IPS-20b (cell line): ENCODE measurements around the gene CIAO3.
A peak's percentile ranks its signal among the peaks of the same experiment; 100 is the strongest.

Source experiments
- H3K27ac ChIP-seq: one replicate; pipeline ENCODE4 v1.5.1; 2013; ENCODE audit warnings: low read length
- H3K27me3 ChIP-seq: 2 replicates; pipeline ENCODE4 v1.6.1; 2013; ENCODE audit warnings: mild to moderate bottlenecking, low read length, inconsistent platforms; ENCODE audit not compliant: insufficient read depth
- H3K36me3 ChIP-seq: 2 replicates; pipeline ENCODE4 v1.6.1; 2013; ENCODE audit warnings: low read depth, mild to moderate bottlenecking, inconsistent platforms, low read length, moderate library complexity; ENCODE audit not compliant: insufficient read depth
- H3K4me1 ChIP-seq: 2 replicates; pipeline ENCODE4 v1.6.1; 2013; ENCODE audit warnings: mild to moderate bottlenecking, control low read depth, inconsistent platforms, low read length, moderate library complexity; ENCODE audit not compliant: insufficient read depth
- H3K4me3 ChIP-seq: 2 replicates; pipeline ENCODE4 v1.5.1; 2013; ENCODE audit warnings: mild to moderate bottlenecking, low read length, inconsistent platforms
- H3K9ac ChIP-seq: 2 replicates; pipeline ENCODE4 v1.6.1; 2013; ENCODE audit warnings: low read depth, mild to moderate bottlenecking, inconsistent platforms, low read length, moderate library complexity
- H3K9me3 ChIP-seq: 2 replicates; pipeline ENCODE4 v1.6.1; 2013; ENCODE audit warnings: mild to moderate bottlenecking, low read depth, low read length, inconsistent platforms; ENCODE audit not compliant: insufficient read depth

The CIAO3 gene

DNA sequence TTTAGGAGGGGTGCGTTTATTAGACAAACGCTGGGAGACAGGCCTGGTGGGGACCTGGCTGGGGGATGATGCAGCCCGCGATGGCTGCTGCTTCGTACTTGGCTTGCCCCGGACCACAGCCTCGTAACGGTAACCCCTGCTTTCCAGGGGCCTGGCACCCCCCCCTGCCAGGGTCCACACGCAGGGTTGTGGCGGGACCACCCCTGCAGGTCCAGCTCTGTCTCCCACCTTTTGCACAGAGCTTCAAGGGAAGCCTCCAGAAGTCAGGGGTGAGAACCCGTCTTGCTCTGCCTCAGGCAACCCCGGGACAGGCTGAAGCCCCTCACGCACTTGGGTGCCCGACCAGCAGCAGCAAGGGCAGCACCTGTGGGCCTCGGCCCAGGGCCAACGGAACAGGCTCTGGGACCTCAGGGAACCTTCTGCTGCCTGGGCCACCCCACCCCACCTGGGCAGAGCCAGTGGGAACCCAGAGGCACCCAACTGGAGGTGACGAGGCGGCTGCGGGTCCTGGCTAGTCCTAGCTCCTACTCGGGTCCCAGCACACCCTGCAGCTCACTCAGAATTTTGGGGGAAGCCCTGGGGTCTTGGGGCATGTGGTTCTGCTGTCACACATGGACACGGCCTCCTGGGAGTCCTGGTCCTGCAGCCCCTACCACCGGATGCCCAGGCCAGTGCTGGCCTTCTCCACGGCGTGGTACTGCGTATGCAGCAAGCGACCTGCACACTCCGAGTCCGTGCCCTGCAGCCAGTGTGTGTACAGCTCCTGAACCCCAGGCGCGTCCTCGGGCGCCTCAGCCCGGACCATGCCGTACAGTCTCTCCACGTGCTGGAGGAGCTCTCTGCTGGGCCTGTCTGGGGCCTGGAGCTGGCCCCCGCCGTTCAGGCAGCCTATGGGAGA is 10.8 kb downstream of the CIAO3 start:
- Histone ChIP-seq H3K27me3 (peaks cover 23% of the 10 kb centered on the region), H3K36me3 (peaks cover 5% of the 10 kb centered on the region), H3K9me3 (no peaks in the 10 kb centered on the region), H3K4me3 (no peak overlapping the region), H3K9ac (no peak overlapping the region), H3K4me1 (no peaks in the 10 kb centered on the region), H3K27ac (no peak overlapping the region)

DNA sequence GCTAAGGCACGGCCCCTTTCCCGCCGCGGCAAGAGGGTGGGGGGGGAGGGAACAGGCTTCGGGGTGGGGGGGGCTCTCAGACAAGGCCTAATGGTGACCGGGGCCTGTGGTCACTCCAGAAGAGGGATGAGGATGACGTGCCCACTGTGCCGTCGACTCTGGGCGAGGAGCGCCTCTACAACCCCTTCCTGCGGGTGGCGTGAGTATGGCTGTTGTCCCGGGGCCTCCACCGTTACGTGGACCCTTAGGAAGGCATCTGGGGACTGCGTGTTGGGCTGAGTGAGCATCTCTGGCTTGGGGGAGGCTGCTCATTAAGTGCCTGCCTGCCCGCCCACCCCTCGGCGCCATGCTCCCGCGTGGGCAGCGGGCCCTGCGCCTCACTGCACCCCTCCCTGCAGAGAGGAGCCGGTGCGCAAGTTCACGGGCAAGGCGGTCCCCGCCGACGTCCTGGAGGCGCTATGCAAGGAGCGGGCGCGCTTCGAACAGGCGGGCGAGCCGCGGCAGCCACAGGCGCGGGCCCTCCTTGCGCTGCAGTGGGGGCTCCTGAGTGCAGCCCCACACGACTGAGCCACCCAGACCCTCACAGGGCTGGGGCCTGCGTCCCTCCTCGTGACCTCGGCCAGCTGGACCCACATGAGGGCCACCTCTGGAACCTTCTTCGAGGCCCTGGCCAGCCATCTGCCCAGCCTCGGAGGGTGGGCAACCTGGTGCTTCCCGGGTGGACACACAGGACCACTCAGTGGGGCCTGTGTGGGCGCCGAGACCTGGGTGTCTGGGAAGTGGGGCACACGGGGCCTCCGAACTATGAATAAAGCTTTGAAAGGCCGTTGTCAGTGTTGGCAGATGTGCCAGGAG is 11.7 kb downstream of the CIAO3 start:
- Histone ChIP-seq H3K9me3 (no peaks in the 10 kb centered on the region), H3K4me1 (no peaks in the 10 kb centered on the region), H3K27me3 (peaks cover 25% of the 10 kb centered on the region), H3K27ac (no peak overlapping the region), H3K9ac (no peak overlapping the region), H3K4me3 (peak overlapping the region; percentile 63; the same call in 1 of the 2 replicates), H3K36me3 (peaks cover 5% of the 10 kb centered on the region)

DNA sequence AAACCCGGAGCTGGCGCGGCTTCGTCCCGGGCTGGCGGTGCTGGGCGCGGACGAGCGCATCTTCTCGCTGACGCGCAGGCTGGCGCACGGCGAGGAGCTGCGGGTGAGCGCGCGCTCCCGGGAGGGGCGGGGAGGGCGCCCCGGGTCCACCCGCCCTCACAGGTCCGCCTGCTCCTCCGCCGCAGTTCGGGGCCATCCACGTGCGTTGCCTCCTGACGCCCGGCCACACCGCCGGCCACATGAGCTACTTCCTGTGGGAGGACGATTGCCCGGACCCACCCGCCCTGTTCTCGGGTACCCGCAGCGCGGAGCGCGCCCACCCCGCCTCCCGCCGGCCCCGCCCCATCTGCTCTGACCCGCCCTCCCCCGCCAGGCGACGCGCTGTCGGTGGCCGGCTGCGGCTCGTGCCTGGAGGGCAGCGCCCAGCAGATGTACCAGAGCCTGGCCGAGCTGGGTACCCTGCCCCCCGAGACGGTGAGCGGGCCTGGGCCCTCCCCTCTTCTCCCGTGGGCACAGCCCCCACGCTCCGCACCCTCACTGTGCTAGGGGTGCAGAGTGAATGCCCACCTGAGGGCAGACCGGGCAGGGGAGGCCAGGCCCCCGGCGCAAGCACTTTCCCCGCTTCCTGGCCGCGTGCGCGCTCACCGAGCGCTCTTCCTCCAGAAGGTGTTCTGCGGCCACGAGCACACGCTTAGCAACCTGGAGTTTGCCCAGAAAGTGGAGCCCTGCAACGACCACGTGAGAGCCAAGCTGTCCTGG is 12.5 kb downstream of the CIAO3 start:
- H3K9ac ChIP-seq: no peak overlapping the region
- no peaks in the 10 kb centered on the region for H3K4me1 ChIP-seq
- no peak overlapping the region for H3K27ac ChIP-seq
- peaks cover 2% of the 10 kb centered on the region for H3K36me3 ChIP-seq
- H3K9me3 ChIP-seq: no peaks in the 10 kb centered on the region
- H3K27me3 ChIP-seq: peaks cover 25% of the 10 kb centered on the region
- peak overlapping the region; percentile 63 for H3K4me3 ChIP-seq

GRCh38 chr16:727291-727977 is 13.4 kb downstream of the CIAO3 start:
- Histone ChIP-seq H3K36me3 (no peaks in the 10 kb centered on the region; the same call in 1 of the 2 replicates), H3K27me3 (peaks cover 25% of the 10 kb centered on the region), H3K4me1 (no peaks in the 10 kb centered on the region), H3K9ac (peak overlapping the region; percentile 15; the same call in 1 of the 2 replicates), H3K4me3 (peak overlapping the region; percentile 62), H3K27ac (no peak overlapping the region), H3K9me3 (no peaks in the 10 kb centered on the region)

GRCh38 chr16:726438-727290 is 14.1 kb downstream of the CIAO3 start, which contains the start of the genes CCDC78 and HAGHL:
CCDC78 (minus strand) TSS chr16:726443; CDS start chr16:726367, 76 bp downstream.
HAGHL (plus strand) TSS chr16:727106; CDS start chr16:727510, 404 bp downstream.
- peaks cover 25% of the 10 kb centered on the region for H3K27me3 ChIP-seq
- H3K4me3 ChIP-seq: peak within 1 kb of the TSS; percentile 62
- H3K36me3 ChIP-seq: no peaks in the 10 kb centered on the region
- peak within 1 kb of the TSS; percentile 15; the same call in 1 of the 2 replicates for H3K9ac ChIP-seq
- H3K4me1 ChIP-seq: no peaks in the 10 kb centered on the region
- H3K27ac ChIP-seq: no peak within 1 kb of the TSS
- H3K9me3 ChIP-seq: no peaks in the 10 kb centered on the region

GRCh38 chr16:726188-726437 is 14.7 kb downstream of the CIAO3 start:
- Histone ChIP-seq H3K9me3 (no peaks in the 10 kb centered on the region), H3K27ac (no peak overlapping the region), H3K4me3 (peak overlapping the region; percentile 60; the same call in 1 of the 2 replicates), H3K4me1 (no peaks in the 10 kb centered on the region), H3K9ac (no peak overlapping the region), H3K27me3 (peaks cover 25% of the 10 kb centered on the region), H3K36me3 (no peaks in the 10 kb centered on the region)

DNA sequence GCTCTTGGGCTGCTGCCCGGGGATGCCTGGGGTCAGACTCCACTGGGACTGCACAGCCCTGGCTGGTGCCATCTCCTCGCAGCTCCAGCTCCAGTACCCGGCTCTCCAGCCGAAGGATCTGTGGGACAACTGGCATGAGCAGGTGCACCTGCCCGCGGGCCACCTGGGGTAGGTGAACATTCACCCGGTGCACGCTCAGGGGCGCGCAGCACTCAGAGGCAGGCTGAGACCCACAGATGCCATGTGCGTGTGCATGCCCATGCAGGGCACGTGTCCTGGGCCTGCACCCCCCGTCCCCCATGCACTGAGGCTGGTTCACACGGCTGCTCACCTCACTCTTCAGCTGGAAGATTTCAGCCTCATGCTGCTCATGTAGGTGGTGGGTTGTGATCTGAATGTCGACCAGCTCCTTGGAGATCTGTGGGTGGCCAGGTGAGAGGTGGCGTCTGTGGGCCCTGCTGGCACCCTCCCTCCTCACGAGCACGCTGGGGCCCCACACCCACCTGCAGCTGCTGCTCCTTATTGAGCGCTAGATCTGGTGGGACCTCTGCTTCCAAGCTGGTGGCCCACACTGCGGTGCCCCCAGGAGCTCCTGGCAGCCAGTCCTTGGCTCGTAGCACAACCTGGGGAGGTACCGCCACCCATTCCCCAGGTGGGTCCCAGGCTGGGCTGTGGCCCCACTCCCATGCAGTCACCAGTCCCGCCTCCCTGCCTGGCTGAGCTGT is 15.2 kb downstream of the CIAO3 start:
- Histone ChIP-seq H3K27me3 (peaks cover 25% of the 10 kb centered on the region), H3K4me3 (no peak overlapping the region), H3K9ac (no peak overlapping the region), H3K36me3 (no peaks in the 10 kb centered on the region), H3K4me1 (no peaks in the 10 kb centered on the region), H3K9me3 (no peaks in the 10 kb centered on the region), H3K27ac (no peak overlapping the region)

DNA sequence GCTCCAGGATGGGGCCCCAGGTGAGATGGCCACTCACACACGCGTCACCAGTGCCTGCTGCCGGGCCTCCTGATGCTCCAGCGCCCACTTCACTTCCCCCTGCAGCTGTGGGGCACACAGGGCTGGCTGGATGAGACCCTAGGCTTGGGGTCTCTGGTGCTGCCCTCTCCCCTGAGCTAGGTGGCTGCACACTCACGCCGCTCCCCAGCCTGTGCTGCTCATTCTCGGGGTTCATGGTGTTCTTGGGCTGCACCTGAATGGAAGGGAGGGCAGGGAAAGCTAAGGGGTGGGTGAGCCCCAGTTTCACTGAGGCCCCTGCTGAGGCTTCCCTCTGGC is 15.8 kb downstream of the CIAO3 start:
- H3K4me1 ChIP-seq: no peaks in the 10 kb centered on the region
- H3K4me3 ChIP-seq: no peak overlapping the region
- no peak overlapping the region for H3K9ac ChIP-seq
- H3K27ac ChIP-seq: no peak overlapping the region
- no peaks in the 10 kb centered on the region for H3K9me3 ChIP-seq
- peaks cover 25% of the 10 kb centered on the region for H3K27me3 ChIP-seq
- H3K36me3 ChIP-seq: no peaks in the 10 kb centered on the region

DNA sequence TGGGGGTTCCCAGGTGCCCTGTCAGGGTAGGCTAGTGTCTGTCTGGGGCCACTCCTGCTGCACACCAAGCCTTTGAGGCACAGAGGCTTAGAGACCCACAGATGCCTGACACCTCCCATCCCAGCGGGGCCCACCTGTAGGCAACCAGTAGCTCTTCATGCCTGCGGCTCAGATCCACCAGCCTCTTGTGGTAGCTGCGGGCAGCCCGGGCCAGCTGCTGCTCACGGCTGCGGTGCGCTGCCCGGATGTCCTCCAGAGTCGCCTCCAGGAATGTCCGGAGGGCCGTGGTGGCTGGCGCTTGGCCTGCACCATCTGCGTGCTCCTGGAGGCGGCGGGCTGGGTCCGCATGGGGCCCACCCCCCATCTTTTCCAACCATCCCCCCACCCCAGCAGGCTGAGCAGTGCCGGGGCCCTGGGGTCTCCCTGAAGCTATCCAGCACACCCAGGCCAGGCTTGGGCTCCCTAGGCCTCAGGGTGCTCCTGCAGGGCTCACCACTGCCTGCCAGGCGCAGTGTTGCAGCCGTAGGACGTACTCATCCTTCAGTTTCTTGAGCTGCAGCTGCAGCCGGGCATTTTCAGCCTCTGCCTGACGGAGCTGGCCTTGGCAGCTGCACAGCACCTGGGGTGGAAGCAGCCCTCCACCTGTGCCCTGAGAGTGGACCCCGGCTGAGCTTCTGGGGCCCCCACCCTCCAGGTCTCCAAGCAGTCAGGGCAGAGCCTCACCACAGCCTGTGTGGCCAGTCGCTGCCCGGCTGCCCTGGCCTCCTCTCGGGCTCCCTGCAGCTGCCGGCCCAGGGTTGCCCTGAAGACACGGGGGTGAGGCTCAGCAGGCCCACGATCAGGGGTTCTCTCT is 16.4 kb downstream of the CIAO3 start:
- no peak overlapping the region for H3K9ac ChIP-seq
- H3K4me1 ChIP-seq: no peaks in the 10 kb centered on the region

More for the DNA sequence above, 16.4 kb downstream of the CIAO3 start:
- Histone ChIP-seq H3K9me3 (no peaks in the 10 kb centered on the region), H3K27me3 (peaks cover 28% of the 10 kb centered on the region), H3K4me3 (no peak overlapping the region), H3K27ac (no peak overlapping the region), H3K36me3 (no peaks in the 10 kb centered on the region)
